ENCODE data around the gene ZNF747. TPM values are rescaled to one million over a fixed set of nuclear protein-coding genes. Genes with fewer than 3 reads are reported as not detected.

The ZNF747 gene
- total RNA-seq, 1 experiment from 2014 or later: 14.5 TPM

- no peaks in the 10 kb centered on the region for H3K9me2 ChIP-seq (ENCODE audit: insufficient read depth)
- H3K4me1 ChIP-seq (replicated peaks; ENCODE audit: insufficient read depth): peaks cover 36% of the 10 kb centered on the region
- TF ChIP-seq CTCF (conservative IDR thresholded peaks at IDR 0.05): no peak
- TF ChIP-seq EZH2 (IDR thresholded peaks at IDR 0.05; ENCODE audit: low read depth): no peak
- DNase-seq: no peak
- no peaks in the 10 kb centered on the region for H4K20me1 ChIP-seq (ENCODE audit: insufficient read depth)
- no peaks in the 10 kb centered on the region for H3K27me3 ChIP-seq (ENCODE audit: insufficient read depth, low read depth)
- peaks cover 43% of the 10 kb centered on the region for H3K79me2 ChIP-seq (ENCODE audit: low read depth)
- POLR2A ChIA-PET (ENCODE audit: unreplicated experiment): interaction anchor here (0.7 kb wide), 1 partner anchor 38 kb away, joined by 7 read pairs; no protein-coding TSS in a partner anchor
- no peaks in the 10 kb centered on the region for H3K9me3 ChIP-seq (ENCODE audit: insufficient read depth, low read depth)
- H3K36me3 ChIP-seq (ENCODE audit: low read depth): 0 out of 2 replicates have a peak, but pooled peaks cover 13% of the 10 kb centered on the region
- no TSS peak for BruUV-seq (replicated peaks)
- CTCF ChIA-PET: interaction anchor here (0.6 to 0.7 kb wide), 2 partner anchors 63 to 284 kb away, joined by 4 read pairs; no protein-coding TSS in a partner anchor
- no peak overlapping the region for H2AFZ ChIP-seq
- H3K4me2 ChIP-seq: no peak overlapping the region
- H3F3A ChIP-seq (ENCODE audit: insufficient read depth, low read depth): peaks cover 38% of the 10 kb centered on the region
- H3K27ac ChIP-seq: no peak overlapping the region
- intact Hi-C loops (cut with micrococcal nuclease; ENCODE audit: unreplicated experiment): no loop called here
- H3K4me3 ChIP-seq: no peak overlapping the region
Observed at GRCh38 chr16:30530163-30531037, 4.3 kb downstream of the ZNF747 start.

- H3K27me3 ChIP-seq (ENCODE audit: insufficient read depth, low read depth): no peaks in the 10 kb centered on the region
- intact Hi-C loops (cut with micrococcal nuclease; ENCODE audit: unreplicated experiment): loop anchor here (5.0 kb wide), 1 partner anchor 152 kb away; no protein-coding TSS in a partner anchor
- H3K4me1 ChIP-seq (replicated peaks; ENCODE audit: insufficient read depth): peaks cover 36% of the 10 kb centered on the region
- H3K36me3 ChIP-seq (ENCODE audit: low read depth): 0 out of 2 replicates have a peak, but pooled peaks cover 13% of the 10 kb centered on the region
- H3K9me3 ChIP-seq (ENCODE audit: insufficient read depth, low read depth): no peaks in the 10 kb centered on the region
- peak overlapping the region; percentile 88 for H3K4me2 ChIP-seq
- H3K4me3 ChIP-seq: peak overlapping the region; percentile 97; the same call in 1 of the 2 replicates
- H4K20me1 ChIP-seq (ENCODE audit: insufficient read depth): no peaks in the 10 kb centered on the region
- H3K79me2 ChIP-seq (ENCODE audit: low read depth): peaks cover 32% of the 10 kb centered on the region
- H2AFZ ChIP-seq: no peak overlapping the region
- ChIA-PET CTCF (interaction anchor here (0.6 kb wide), 1 partner anchor 78 kb away, joined by 3 read pairs; no protein-coding TSS in a partner anchor), POLR2A (ENCODE audit: unreplicated experiment) (interaction anchor here (0.7 to 0.8 kb wide), 2 partner anchors 73 to 84 kb away, joined by 4 read pairs; no protein-coding TSS in a partner anchor)
- TF ChIP-seq CTCF (conservative IDR thresholded peaks at IDR 0.05): no peak
- TF ChIP-seq EZH2 (IDR thresholded peaks at IDR 0.05; ENCODE audit: low read depth): no peak
- H3K27ac ChIP-seq: peak overlapping the region; percentile 79
- peaks cover 41% of the 10 kb centered on the region for H3F3A ChIP-seq (ENCODE audit: insufficient read depth, low read depth)
- BruUV-seq (replicated peaks): no TSS peak
- no peaks in the 10 kb centered on the region for H3K9me2 ChIP-seq (ENCODE audit: insufficient read depth)
- DNase-seq: no peak
Observed at GRCh38 chr16:30528799-30529457, 5.7 kb downstream of the ZNF747 start.

GRCh38 chr16:30527635-30528178 lies 7.0 kb downstream of the ZNF747 start:
- H3K27me3 ChIP-seq (ENCODE audit: insufficient read depth, low read depth): no peaks in the 10 kb centered on the region
- H3K9me2 ChIP-seq (ENCODE audit: insufficient read depth): no peaks in the 10 kb centered on the region
- peak overlapping the region; percentile 79 for H3K27ac ChIP-seq
- no peaks in the 10 kb centered on the region for H4K20me1 ChIP-seq (ENCODE audit: insufficient read depth)
- H3F3A ChIP-seq (ENCODE audit: insufficient read depth, low read depth): peaks cover 41% of the 10 kb centered on the region
- CTCF ChIA-PET: interaction anchor here (0.6 to 1.0 kb wide), 2 partner anchors 98 to 105 kb away, joined by 3 to 4 read pairs; partner anchors contain the start of gene DCTPP1
- TSS peak; percentile 90 for BruUV-seq (replicated peaks)
- peak overlapping the region; percentile 88 for H3K4me2 ChIP-seq
- H3K4me3 ChIP-seq: peak overlapping the region; percentile 97; the same call in 1 of the 2 replicates
- no peaks in the 10 kb centered on the region for H3K9me3 ChIP-seq (ENCODE audit: insufficient read depth, low read depth)
- intact Hi-C loops (cut with micrococcal nuclease; ENCODE audit: unreplicated experiment): loop anchor here (1.0 to 5.0 kb wide), 6 partner anchors 31 to 150 kb away; partner anchors contain the start of genes DCTPP1, FBRS, SEPHS2 and ZNF764
- peak overlapping the region; percentile 66 for H2AFZ ChIP-seq
- peak; percentile 86 to 98 for DNase-seq
- no peak for TF ChIP-seq EZH2 (IDR thresholded peaks at IDR 0.05; ENCODE audit: low read depth)
- peaks cover 32% of the 10 kb centered on the region for H3K4me1 ChIP-seq (replicated peaks; ENCODE audit: insufficient read depth)
- H3K79me2 ChIP-seq (ENCODE audit: low read depth): peaks cover 20% of the 10 kb centered on the region; the same call in 1 of the 2 replicates
- 0 out of 2 replicates have a peak, but pooled peaks cover 13% of the 10 kb centered on the region for H3K36me3 ChIP-seq (ENCODE audit: low read depth)
- POLR2A ChIA-PET (ENCODE audit: unreplicated experiment): interaction anchor here (0.7 to 0.9 kb wide), 4 partner anchors 31 to 410 kb away, joined by 3 to 5 read pairs (median 4); partner anchors contain the start of genes ZNF688 and ZNF764

Data from PC-9 (cell line).